ENCODE data around the gene WWOX. TPM values are rescaled to one million over a fixed set of nuclear protein-coding genes. Genes with fewer than 3 reads are reported as not detected.

The WWOX gene
- total and polyA plus RNA-seq, 3 donors from 2014 or later: 20.6 to 76.7 (median 64.1) TPM

GRCh38 chr16:78484509-78485058 lies 385.1 kb downstream of the WWOX start:
- no peak for DNase-seq
- WGBS, 2 donors: 91 to 92% methylated on average over 9 of the region's 9 CpGs
- Histone ChIP-seq H3K9me3 (no peaks in the 10 kb centered on the region), H3K27me3 (no peaks in the 10 kb centered on the region), H3K4me3 (no peak overlapping the region), H3K27ac (no peak overlapping the region), H3K4me1 (no peaks in the 10 kb centered on the region), H3K36me3 (ENCODE audit: low read depth, missing control alignments) (no peaks in the 10 kb centered on the region)
- intact Hi-C loops (cut with DNase I; ENCODE audit: low total_unique reads): no loop called here
- no peak for TF ChIP-seq POLR2A (IDR thresholded peaks at IDR 0.05)
- no peak for TF ChIP-seq CTCF (IDR thresholded peaks at IDR 0.05)

- no peaks in the 10 kb centered on the region for H3K27me3 ChIP-seq
- TF ChIP-seq CTCF (IDR thresholded peaks at IDR 0.05) (no peak), POLR2A (IDR thresholded peaks at IDR 0.05) (no peak)
- H3K36me3 ChIP-seq (ENCODE audit: low read depth, missing control alignments): no peaks in the 10 kb centered on the region
- DNase-seq: no peak
- H3K27ac ChIP-seq: no peak overlapping the region
- WGBS, 2 donors: 81 to 82% methylated on average over 15 of the region's 15 CpGs
- intact Hi-C loops (cut with DNase I; ENCODE audit: low total_unique reads): no loop called here
- H3K4me1 ChIP-seq: no peaks in the 10 kb centered on the region
- H3K4me3 ChIP-seq: no peak overlapping the region
- no peaks in the 10 kb centered on the region for H3K9me3 ChIP-seq
Observed at GRCh38 chr16:78485188-78485916, 385.9 kb downstream of the WWOX start.

GRCh38 chr16:78485917-78486257 lies 386.4 kb downstream of the WWOX start:
- intact Hi-C loops (cut with DNase I; ENCODE audit: low total_unique reads): no loop called here
- WGBS, 2 donors: 92 to 93% methylated on average over 4 of the region's 4 CpGs

GRCh38 chr16:78487471-78487870 lies 388.0 kb downstream of the WWOX start:
- DNase-seq: no peak
- no peaks in the 10 kb centered on the region for H3K4me1 ChIP-seq
- no peak overlapping the region for H3K27ac ChIP-seq
- intact Hi-C loops (cut with DNase I; ENCODE audit: low total_unique reads): no loop called here
- WGBS, 2 donors: 85 to 91% methylated on average over 3 of the region's 3 CpGs
- no peaks in the 10 kb centered on the region for H3K27me3 ChIP-seq
- H3K9me3 ChIP-seq: no peaks in the 10 kb centered on the region
- H3K36me3 ChIP-seq (ENCODE audit: low read depth, missing control alignments): no peaks in the 10 kb centered on the region
- H3K4me3 ChIP-seq: no peak overlapping the region
- no peak for TF ChIP-seq POLR2A (IDR thresholded peaks at IDR 0.05)
- TF ChIP-seq CTCF (IDR thresholded peaks at IDR 0.05): no peak

More at GRCh38 chr16:78485917-78486257, 386.4 kb downstream of the WWOX start:
- no peaks in the 10 kb centered on the region for H3K27me3 ChIP-seq
- no peak for DNase-seq
- TF ChIP-seq POLR2A (IDR thresholded peaks at IDR 0.05): no peak
- H3K9me3 ChIP-seq: no peaks in the 10 kb centered on the region
- no peaks in the 10 kb centered on the region for H3K36me3 ChIP-seq (ENCODE audit: low read depth, missing control alignments)
- H3K4me1 ChIP-seq: no peaks in the 10 kb centered on the region
- H3K4me3 ChIP-seq: no peak overlapping the region
- no peak overlapping the region for H3K27ac ChIP-seq

GRCh38 chr16:78489072-78489471 lies 389.6 kb downstream of the WWOX start:
- H3K36me3 ChIP-seq (ENCODE audit: low read depth, missing control alignments): no peaks in the 10 kb centered on the region
- DNase-seq: no peak
- no peaks in the 10 kb centered on the region for H3K27me3 ChIP-seq
- 45 to 52% methylated on average over 3 of the region's 3 CpGs for WGBS, 2 donors
- no peak overlapping the region for H3K4me3 ChIP-seq
- no peaks in the 10 kb centered on the region for H3K9me3 ChIP-seq
- intact Hi-C loops (cut with DNase I; ENCODE audit: low total_unique reads): no loop called here
- TF ChIP-seq CTCF (IDR thresholded peaks at IDR 0.05) (no peak), POLR2A (IDR thresholded peaks at IDR 0.05) (no peak)
- H3K27ac ChIP-seq: no peak overlapping the region
- H3K4me1 ChIP-seq: no peaks in the 10 kb centered on the region
